NCI-H2107 treated with DMSO at 0.1 percent for 48 hours (cell line): Measurements from ENCODE around the gene AHNAK.

ENCODE experiments used
- DNase-seq: peaks from one replicate; lab custom pipeline; 2025; ENCODE audit not compliant: unreplicated experiment; lab: John Stamatoyannopoulos, UW

The AHNAK gene

GRCh38 chr11:62534779-62535545 lies 11.6 kb downstream of the AHNAK start:
- no peak for DNase-seq

GRCh38 chr11:62532096-62532495 lies 14.5 kb downstream of the AHNAK start:
- DNase-seq: no peak

GRCh38 chr11:62516736-62517371 lies 29.8 kb downstream of the AHNAK start:
- no peak for DNase-seq

- DNase-seq: no peak
These were observed 32.5 kb downstream of the AHNAK start for GRCh38 chr11:62514151-62514550.

- no peak for DNase-seq
These were observed 33.0 kb downstream of the AHNAK start for GRCh38 chr11:62513626-62514025.

GRCh38 chr11:62512961-62513360 lies 33.6 kb downstream of the AHNAK start:
- DNase-seq: no peak

- DNase-seq: peak; percentile 24
These were observed 38.1 kb downstream of the AHNAK start for GRCh38 chr11:62508336-62509058.

GRCh38 chr11:62507125-62507422 lies 39.5 kb downstream of the AHNAK start:
- no peak for DNase-seq

- no peak for DNase-seq
These were observed 40.0 kb downstream of the AHNAK start for GRCh38 chr11:62506413-62507124.

- no peak for DNase-seq
These were observed 41.0 kb downstream of the AHNAK start for GRCh38 chr11:62505440-62506091.

- DNase-seq: no peak
These were observed 41.6 kb downstream of the AHNAK start for GRCh38 chr11:62505059-62505439.

- no peak for DNase-seq
These were observed 42.2 kb downstream of the AHNAK start for GRCh38 chr11:62504158-62504973.

GRCh38 chr11:62502030-62502730 lies 44.4 kb downstream of the AHNAK start:
- no peak for DNase-seq

- DNase-seq: peak; percentile 46
These were observed 45.1 kb downstream of the AHNAK start for GRCh38 chr11:62501432-62501891.

- DNase-seq: no peak
These were observed 46.0 kb downstream of the AHNAK start for GRCh38 chr11:62500650-62501030.

- peak; percentile 83 for DNase-seq
These were observed 46.5 kb downstream of the AHNAK start for GRCh38 chr11:62499944-62500649.

- DNase-seq: peak; percentile 64
These were observed 47.2 kb downstream of the AHNAK start for GRCh38 chr11:62499311-62499943.

GRCh38 chr11:62498492-62499286 lies 47.9 kb downstream of the AHNAK start:
- DNase-seq: no peak
